ENCODE results near the gene COL18A1. TPM values are rescaled to one million over a fixed set of nuclear protein-coding genes. Genes with fewer than 3 reads are reported as not detected.

COL18A1 gene
- polyA plus RNA-seq, 3 donors, result 0.80 to 4.1 (median 1.1) TPM

DNA sequence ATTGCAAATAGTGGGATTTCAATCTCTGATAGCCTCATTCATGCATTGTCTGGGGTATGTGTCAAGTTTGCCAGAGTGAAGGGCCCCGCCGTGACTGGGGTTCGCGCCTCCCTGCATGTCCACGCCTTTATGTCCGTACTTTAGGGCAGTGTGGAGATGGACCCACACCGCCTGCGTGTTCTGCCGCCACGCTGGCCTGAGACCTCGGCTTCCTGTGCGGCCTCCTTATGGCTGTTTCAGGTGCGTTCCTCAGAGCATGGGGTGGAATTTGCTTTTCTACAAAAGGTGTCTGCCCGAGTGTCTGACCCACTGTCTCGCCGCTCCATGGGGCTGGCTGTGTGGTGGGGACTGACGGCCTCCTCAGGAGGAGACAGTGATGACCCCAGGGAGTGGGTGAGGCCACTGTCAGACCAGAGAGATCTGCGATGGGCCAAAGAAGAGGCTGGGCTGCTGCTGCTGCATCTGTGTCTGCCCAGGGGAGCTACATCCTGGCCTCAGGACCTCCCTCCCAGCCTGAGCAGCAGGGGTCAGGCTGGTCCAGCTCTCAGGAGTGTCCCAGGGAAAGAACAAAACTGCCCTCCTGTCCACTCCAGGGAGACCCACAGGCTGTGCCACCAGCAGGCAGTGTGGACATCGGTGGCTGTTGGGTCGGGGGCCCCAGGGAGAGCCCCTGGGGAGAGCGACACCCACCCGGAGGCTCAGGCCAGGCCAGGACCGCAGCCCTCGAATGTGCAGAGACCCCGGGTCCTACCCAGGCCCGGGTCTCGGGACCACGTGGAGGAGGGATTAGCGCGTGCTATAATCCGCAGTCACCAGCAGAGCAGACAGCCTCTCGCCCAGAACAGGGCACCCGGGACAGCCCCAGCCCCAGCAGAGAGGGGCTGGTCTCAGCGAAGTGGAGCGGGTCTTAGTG is 147.1 kb downstream of the COL18A1 start:
- TF ChIP-seq CTCF (IDR thresholded peaks at IDR 0.05), result no peak
- H3K4me1 ChIP-seq (ENCODE audit: control insufficient read depth in 1 of 2, insufficient read depth in 2 of 2, low read length in 2 of 2), result peaks cover 48 to 50% of the 10 kb centered on the region in 2 donors
- peaks cover 0 to 8% (median 1%) of the 10 kb centered on the region in 3 donors for H3K27me3 Mint-ChIP-seq (ENCODE audit: low read depth in 3 of 3)
- H3K79me2 ChIP-seq (ENCODE audit: insufficient read depth, low read length), result peaks cover 12% of the 10 kb centered on the region
- no peak for DNase-seq
- no peaks in the 10 kb centered on the region for H3K9me3 ChIP-seq (replicated peaks in 1 of 2; ENCODE audit: control insufficient read depth in 1 of 2, insufficient read depth in 1 of 2, low read length in 2 of 2)
- H3K4me1 Mint-ChIP-seq, result peaks cover 41% of the 10 kb centered on the region
- peak overlapping the region; percentile 54 for H3K4me2 ChIP-seq (replicated peaks; ENCODE audit: extremely low read depth, low read length, poor library complexity, severe bottlenecking)
- no peaks in the 10 kb centered on the region for H4K20me1 ChIP-seq (ENCODE audit: insufficient read depth, low read length)
- H2AFZ ChIP-seq (ENCODE audit: insufficient read depth, low read depth, low read length, poor library complexity, severe bottlenecking), result no peak overlapping the region
- H3K4me3 Mint-ChIP-seq, result peak overlapping the region; percentile 73 to 77
- peak overlapping the region; percentile 99 to 100 (median 100) for H3K27ac Mint-ChIP-seq
- peak overlapping the region; percentile 87 for H3K9ac ChIP-seq (ENCODE audit: insufficient read depth, low read length, poor library complexity, severe bottlenecking)
- 89% methylated on average over 26 of the region's 35 CpGs for WGBS (ENCODE audit: insufficient coverage)
- H3K27me3 ChIP-seq (ENCODE audit: control insufficient read depth in 2 of 2, insufficient read depth in 2 of 2, low read length in 2 of 2), result no peaks in the 10 kb centered on the region
- no peaks in the 10 kb centered on the region for H3K36me3 ChIP-seq (replicated peaks in 1 of 2; ENCODE audit: control insufficient read depth in 1 of 2, insufficient read depth in 2 of 2, low read length in 2 of 2)
- peaks cover 0 to 2% (median 0%) of the 10 kb centered on the region in 7 donors for H3K9me3 Mint-ChIP-seq
- peak overlapping the region; percentile 97 to 98 for H3K27ac ChIP-seq (ENCODE audit: low read depth in 1 of 2, low read length in 2 of 2)
- intact Hi-C loops (cut with micrococcal nuclease), result loop anchor here (5.0 to 10.0 kb wide), 2 partner anchors 93 to 1200 kb away; partner anchors contain the start of genes PCBP3 (in 1 of the 2) and TRPM2 (in 1 of the 2)
- no peaks in the 10 kb centered on the region for H3K36me3 Mint-ChIP-seq
- H3K4me3 ChIP-seq (replicated peaks in 1 of 3; ENCODE audit: low read depth in 2 of 3, low read length in 3 of 3), result peak overlapping the region in 1 of 3 experiments; percentile 53

DNA sequence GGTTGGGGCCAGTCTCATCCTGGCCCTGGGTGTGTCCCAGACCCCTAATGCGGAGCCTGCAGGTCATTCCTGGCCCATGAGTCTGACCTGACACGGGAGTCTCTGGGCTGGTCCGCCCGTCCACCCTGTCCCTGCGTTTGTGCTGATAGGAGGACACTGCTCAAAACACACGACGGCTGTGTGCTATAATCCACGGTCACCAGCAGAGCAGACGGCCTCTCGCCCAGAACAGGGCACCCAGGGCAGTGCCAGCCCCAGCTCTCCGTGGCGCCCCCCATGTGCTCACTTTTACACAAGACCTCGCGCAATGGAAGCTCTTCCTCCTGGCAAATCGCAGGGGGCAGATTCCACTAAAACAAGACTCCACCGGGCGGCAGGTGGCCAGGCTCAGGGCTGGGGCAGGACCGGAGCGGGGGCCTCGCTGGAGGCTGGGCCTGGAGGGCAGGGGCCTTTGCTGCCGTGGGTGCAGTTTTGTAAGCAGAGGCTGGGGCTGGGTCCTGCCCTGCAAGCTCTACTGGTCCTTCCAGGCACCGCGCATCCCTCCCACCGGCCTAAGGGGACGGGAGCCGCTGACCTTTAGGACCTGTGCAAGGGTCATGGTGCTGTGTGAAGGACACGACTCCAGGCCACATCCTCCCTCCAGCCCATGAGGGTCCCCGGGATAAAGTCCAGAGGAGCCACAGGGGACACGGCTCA is 147.9 kb downstream of the COL18A1 start:
- DNase-seq, result no peak
- H3K27me3 ChIP-seq (ENCODE audit: control insufficient read depth in 2 of 2, insufficient read depth in 2 of 2, low read length in 2 of 2), result no peaks in the 10 kb centered on the region
- H4K20me1 ChIP-seq (ENCODE audit: insufficient read depth, low read length), result no peaks in the 10 kb centered on the region
- peaks cover 41% of the 10 kb centered on the region for H3K4me1 Mint-ChIP-seq
- H3K36me3 Mint-ChIP-seq, result no peaks in the 10 kb centered on the region
- 82% methylated on average over 17 of the region's 29 CpGs for WGBS (ENCODE audit: insufficient coverage)
- H3K9ac ChIP-seq (ENCODE audit: insufficient read depth, low read length, poor library complexity, severe bottlenecking), result peak overlapping the region; percentile 87
- no peak overlapping the region for H2AFZ ChIP-seq (ENCODE audit: insufficient read depth, low read depth, low read length, poor library complexity, severe bottlenecking)
- H3K36me3 ChIP-seq (replicated peaks in 1 of 2; ENCODE audit: control insufficient read depth in 1 of 2, insufficient read depth in 2 of 2, low read length in 2 of 2), result no peaks in the 10 kb centered on the region
- H3K79me2 ChIP-seq (ENCODE audit: insufficient read depth, low read length), result peaks cover 12% of the 10 kb centered on the region
- peak overlapping the region; percentile 97 to 98 for H3K27ac ChIP-seq (ENCODE audit: low read depth in 1 of 2, low read length in 2 of 2)
- no peaks in the 10 kb centered on the region for H3K9me3 ChIP-seq (replicated peaks in 1 of 2; ENCODE audit: control insufficient read depth in 1 of 2, insufficient read depth in 1 of 2, low read length in 2 of 2)
- no peak for TF ChIP-seq CTCF (IDR thresholded peaks at IDR 0.05)
- intact Hi-C loops (cut with micrococcal nuclease), result loop anchor here (5.0 to 10.0 kb wide), 2 partner anchors 92 to 1201 kb away; partner anchors contain the start of genes PCBP3 (in 1 of the 2) and TRPM2 (in 1 of the 2)
- H3K4me1 ChIP-seq (ENCODE audit: control insufficient read depth in 1 of 2, insufficient read depth in 2 of 2, low read length in 2 of 2), result peaks cover 48 to 50% of the 10 kb centered on the region in 2 donors
- H3K27ac Mint-ChIP-seq, result peak overlapping the region; percentile 99 to 100 (median 100)
- peaks cover 0 to 12% (median 6%) of the 10 kb centered on the region in 3 donors for H3K27me3 Mint-ChIP-seq (ENCODE audit: low read depth in 3 of 3)
- peak overlapping the region; percentile 7 to 48 for H3K4me3 Mint-ChIP-seq
- H3K9me3 Mint-ChIP-seq, result peaks cover 0 to 2% (median 0%) of the 10 kb centered on the region in 7 donors
- H3K4me3 ChIP-seq (replicated peaks in 1 of 3; ENCODE audit: low read depth in 2 of 3, low read length in 3 of 3), result peak overlapping the region in 1 of 3 experiments; percentile 53
- H3K4me2 ChIP-seq (replicated peaks; ENCODE audit: extremely low read depth, low read length, poor library complexity, severe bottlenecking), result peak overlapping the region; percentile 54

Data from CD14-positive monocyte (primary cell).